Erythroblast (primary cell): ENCODE data around the gene MCM9.

Experiments
- GATA1 ChIP-seq: IDR thresholded peaks from 2 replicates; pipeline ENCODE4 v1.6.1; 2011; ENCODE audit warnings: low read depth, mild to moderate bottlenecking, control low read depth, low read length, moderate library complexity
- POLR2A ChIP-seq: IDR thresholded peaks from 2 replicates; pipeline ENCODE4 v1.6.1; 2011; ENCODE audit warnings: mild to moderate bottlenecking, low read length

GRCh38 chr6:118872726-118873125 lies 62.2 kb downstream of the MCM9 start:
- TF ChIP-seq POLR2A (no peak), GATA1 (no peak)
